ENCODE data around the gene TMEM123.

DNA sequence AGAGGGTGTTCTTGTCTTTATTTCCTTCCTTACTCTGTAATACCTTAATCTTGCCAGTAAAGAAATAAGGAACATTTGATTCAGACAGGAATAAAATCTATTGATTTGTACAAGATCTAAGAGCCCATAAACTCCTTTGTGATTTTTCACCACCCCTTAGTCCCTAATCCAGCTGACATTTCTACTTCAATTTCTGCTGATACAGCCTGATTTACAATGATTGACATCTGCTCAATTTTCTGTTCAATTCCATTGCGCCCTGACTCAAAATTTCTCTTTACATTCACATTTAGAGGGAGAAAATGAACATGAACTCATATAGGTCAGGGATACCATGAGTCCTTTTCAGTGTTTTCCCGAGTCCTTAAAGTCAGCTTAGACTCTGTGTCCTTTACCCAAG is 27.2 kb upstream of the TMEM123 start:
- no peak for TF ChIP-seq SIN3A (IDR thresholded peaks at IDR 0.05; ENCODE audit: borderline replicate concordance, insufficient read depth, low read length)
- TF ChIP-seq, protein P1, sequence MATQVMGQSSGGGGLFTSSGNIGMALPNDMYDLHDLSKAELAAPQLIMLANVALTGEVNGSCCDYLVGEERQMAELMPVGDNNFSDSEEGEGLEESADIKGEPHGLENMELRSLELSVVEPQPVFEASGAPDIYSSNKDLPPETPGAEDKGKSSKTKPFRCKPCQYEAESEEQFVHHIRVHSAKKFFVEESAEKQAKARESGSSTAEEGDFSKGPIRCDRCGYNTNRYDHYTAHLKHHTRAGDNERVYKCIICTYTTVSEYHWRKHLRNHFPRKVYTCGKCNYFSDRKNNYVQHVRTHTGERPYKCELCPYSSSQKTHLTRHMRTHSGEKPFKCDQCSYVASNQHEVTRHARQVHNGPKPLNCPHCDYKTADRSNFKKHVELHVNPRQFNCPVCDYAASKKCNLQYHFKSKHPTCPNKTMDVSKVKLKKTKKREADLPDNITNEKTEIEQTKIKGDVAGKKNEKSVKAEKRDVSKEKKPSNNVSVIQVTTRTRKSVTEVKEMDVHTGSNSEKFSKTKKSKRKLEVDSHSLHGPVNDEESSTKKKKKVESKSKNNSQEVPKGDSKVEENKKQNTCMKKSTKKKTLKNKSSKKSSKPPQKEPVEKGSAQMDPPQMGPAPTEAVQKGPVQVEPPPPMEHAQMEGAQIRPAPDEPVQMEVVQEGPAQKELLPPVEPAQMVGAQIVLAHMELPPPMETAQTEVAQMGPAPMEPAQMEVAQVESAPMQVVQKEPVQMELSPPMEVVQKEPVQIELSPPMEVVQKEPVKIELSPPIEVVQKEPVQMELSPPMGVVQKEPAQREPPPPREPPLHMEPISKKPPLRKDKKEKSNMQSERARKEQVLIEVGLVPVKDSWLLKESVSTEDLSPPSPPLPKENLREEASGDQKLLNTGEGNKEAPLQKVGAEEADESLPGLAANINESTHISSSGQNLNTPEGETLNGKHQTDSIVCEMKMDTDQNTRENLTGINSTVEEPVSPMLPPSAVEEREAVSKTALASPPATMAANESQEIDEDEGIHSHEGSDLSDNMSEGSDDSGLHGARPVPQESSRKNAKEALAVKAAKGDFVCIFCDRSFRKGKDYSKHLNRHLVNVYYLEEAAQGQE (IDR thresholded peaks at IDR 0.05; ENCODE audit: insufficient read depth in 1 of 2, low read depth in 2 of 2, low read length in 2 of 2) = no peak
- TF ChIP-seq TAF1 (IDR thresholded peaks at IDR 0.05; ENCODE audit: borderline replicate concordance, insufficient read depth, low read length) = no peak
- no peak for TF ChIP-seq POLR2AphosphoS5 (IDR thresholded peaks at IDR 0.05; ENCODE audit: low read depth, low read length)
- TF ChIP-seq FOXP2 (optimal IDR thresholded peaks at IDR 0.05; ENCODE audit: borderline replicate concordance, extremely low read depth, extremely low read length, insufficient read depth) = no peak
